Endothelial cell of umbilical vein (primary cell): ENCODE data around the gene ANP32A. TPM values are rescaled to one million over a fixed set of nuclear protein-coding genes. Genes with fewer than 3 reads are reported as not detected.

ENCODE experiments used
- BruUV-seq: library from RNA; stranded (reverse); fragments of 400-500 nt; replicated peaks from 2 replicates; lab custom pipeline; 2021; lab: Mats Ljungman, UMichigan
- CTCF ChIA-PET: fragments of 300-600, 350-600 bp; sonication (Branson Sonifier 250); formaldehyde crosslinking; loops from one replicate; lab custom pipeline; 2021; ENCODE audit warnings: antibody characterized with exemption, inconsistent platforms; lab: Charles Lee
- POLR2A ChIA-PET: fragments of 300-600, 350-600 bp; sonication (Branson Sonifier 250); formaldehyde crosslinking; loops from one replicate; lab custom pipeline; 2021; ENCODE audit warnings: antibody characterized with exemption, inconsistent platforms; lab: Charles Lee
- DNase-seq: peaks from one replicate; pipeline ENCODE4 v3.0.0-alpha.2; 2011; ENCODE audit warnings: low read depth, low spot score
- FAIRE-seq: peaks from 2 replicates; lab custom pipeline; 2011; peaks lifted over from hg19 to GRCh38; lab: Jason Lieb, UNC
- H2AFZ ChIP-seq: 2 replicates; pipeline ENCODE4 v1.6.0; 2012; ENCODE audit warnings: low read depth, low read length, control low read depth, inconsistent platforms
- H3K27ac ChIP-seq: 2 replicates; pipeline ENCODE4 v1.5.1; 2011; ENCODE audit warnings: low read depth, mild to moderate bottlenecking, control low read depth, low read length, moderate library complexity; ENCODE audit not compliant: insufficient read depth
- H3K27me3 ChIP-seq, 2 experiments: 2 replicates each; pipeline versions ENCODE4 v1.6.0 to v1.6.1; 2011; ENCODE audit warnings: low read length in 2 of 2, mixed read lengths in 1 of 2; ENCODE audit not compliant: control insufficient read depth in 2 of 2, insufficient read depth in 2 of 2
- H3K36me3 ChIP-seq, 2 experiments: 2 replicates in 1 of 2; 3 replicates in 1 of 2; pipeline ENCODE4 v1.5.1; 2011; ENCODE audit warnings: low read length in 2 of 2, mild to moderate bottlenecking in 1 of 2, moderate library complexity in 1 of 2; ENCODE audit not compliant: control insufficient read depth in 2 of 2, insufficient read depth in 2 of 2; ENCODE audit errors: extremely low read depth in 1 of 2
- H3K4me1 ChIP-seq: 3 replicates; pipeline ENCODE4 v1.5.1; 2011; ENCODE audit warnings: mild to moderate bottlenecking, low read length; ENCODE audit not compliant: control insufficient read depth, insufficient read depth; ENCODE audit errors: extremely low read depth
- H3K4me2 ChIP-seq: 2 replicates; pipeline ENCODE4 v1.6.1; 2011; ENCODE audit warnings: low read length, control low read depth, mixed read lengths; ENCODE audit not compliant: insufficient read depth
- H3K4me3 ChIP-seq, 3 experiments: fragments of 200-600 bp in 1 of 3; sonication (generic), shearing (Covaris generic) in 1 of 3; replicated peaks in 1 of 3; 2 replicates each; pipeline ENCODE4 v1.5.1; 2011 to 2016; ENCODE audit warnings: control low read depth in 3 of 3, low read length in 3 of 3, mild to moderate bottlenecking in 2 of 3, inconsistent platforms in 1 of 3, low read depth in 1 of 3, moderate library complexity in 1 of 3; ENCODE audit not compliant: insufficient read depth in 1 of 3
- H3K79me2 ChIP-seq: 2 replicates; pipeline ENCODE4 v1.6.0; 2012; ENCODE audit warnings: low read length, inconsistent platforms; ENCODE audit not compliant: control insufficient read depth, insufficient read depth
- H3K9ac ChIP-seq: replicated peaks from 2 replicates; pipeline ENCODE3; 2011; ENCODE audit warnings: low read length, control low read depth; ENCODE audit not compliant: insufficient read depth; ENCODE audit errors: extremely low read depth
- H3K9me1 ChIP-seq: replicated peaks from 3 replicates; pipeline ENCODE4 v1.6.0; 2011; ENCODE audit warnings: mild to moderate bottlenecking, low read length; ENCODE audit not compliant: control insufficient read depth, insufficient read depth; ENCODE audit errors: extremely low read depth
- H3K9me3 ChIP-seq: replicated peaks from 2 replicates; pipeline ENCODE4 v1.5.1; 2012; ENCODE audit warnings: low read length, inconsistent platforms; ENCODE audit not compliant: control insufficient read depth, insufficient read depth
- H4K20me1 ChIP-seq: replicated peaks from 2 replicates; pipeline ENCODE3; 2011; ENCODE audit warnings: mild to moderate bottlenecking, low read length; ENCODE audit not compliant: control insufficient read depth, insufficient read depth; ENCODE audit errors: extremely low read depth
- EZH2 ChIP-seq: IDR thresholded peaks from 2 replicates; pipeline ENCODE4 v1.6.1; 2012; ENCODE audit warnings: borderline replicate concordance, low read depth, mild to moderate bottlenecking, moderate library complexity, low read length, inconsistent platforms; ENCODE audit not compliant: severe bottlenecking
- FOS ChIP-seq: IDR thresholded peaks from 2 replicates; pipeline ENCODE4 v1.6.1; 2011; ENCODE audit warnings: mild to moderate bottlenecking, low read length, moderate library complexity, borderline replicate concordance; ENCODE audit not compliant: insufficient read depth
- GATA2 ChIP-seq: IDR thresholded peaks from 2 replicates; pipeline ENCODE4 v1.7.0; 2011; ENCODE audit warnings: low read depth, mild to moderate bottlenecking, moderate library complexity, mixed read lengths, low read length; ENCODE audit not compliant: insufficient read length, insufficient read depth
- JUN ChIP-seq: IDR thresholded peaks from 2 replicates; pipeline ENCODE4 v1.6.1; 2011; ENCODE audit warnings: borderline replicate concordance, low read depth; ENCODE audit not compliant: insufficient read length, insufficient read depth
- MYC ChIP-seq: IDR thresholded peaks from one replicate; pipeline ENCODE4 v1.6.1; 2011; ENCODE audit warnings: mild to moderate bottlenecking, low read depth, low read length
- POLR2A ChIP-seq: IDR thresholded peaks from 2 replicates; pipeline ENCODE4 v1.6.1; 2012; ENCODE audit warnings: low read depth, mild to moderate bottlenecking, control low read depth, low read length
- POLR2AphosphoS5 ChIP-seq: IDR thresholded peaks from 2 replicates; pipeline ENCODE4 v1.6.1; 2012; ENCODE audit warnings: low read depth, mild to moderate bottlenecking, control low read depth, low read length, moderate library complexity; ENCODE audit not compliant: insufficient read depth
- dilution Hi-C: fragments of 300-500 bp; cut with MboI; formaldehyde crosslinking; loops from one replicate; pipeline ENCODE4 v1.15.0; 2019; ENCODE audit warnings: low sequenced_read_pairs; ENCODE audit not compliant: extremely low pct_ligation_motif_present
- intact Hi-C: fragments of 100-400 bp; cut with micrococcal nuclease; formaldehyde crosslinking; loops from one replicate; pipeline ENCODE4 v1.10.0; 2022
- polyA plus RNA-seq, 4 experiments: library from polyadenylated mRNA; depleted of rRNA in 3 of 4; stranded (reverse) in 3 of 4; unstranded in 1 of 4; fragments of >200 nt; gene quantifications; 2 replicates each; pipeline versions ENCODE4 v1.2.1 to v1.2.3, GENCODE V29; 2011 to 2012; ENCODE audit warnings: missing spikeins in 1 of 4
- total RNA-seq: library from RNA; stranded (reverse); gene quantifications from 2 replicates; pipeline ENCODE4 v1.2.3, GENCODE V29; 2021
- TF ChIP-seq, protein P1 (sequence below), 2 donors: IDR thresholded peaks; 1 replicate in 1 of 2; 2 replicates in 1 of 2; pipeline ENCODE4 v1.5.1; 2011; ENCODE audit warnings: low read length in 2 of 2, mild to moderate bottlenecking in 2 of 2, moderate library complexity in 2 of 2, control low read depth in 1 of 2, inconsistent platforms in 1 of 2, low read depth in 1 of 2; ENCODE audit not compliant: insufficient read depth in 1 of 2; ENCODE audit errors: extremely low read depth in 1 of 2
- TF ChIP-seq, protein P2 (sequence below): IDR thresholded peaks from 2 replicates; pipeline ENCODE4 v1.6.1; 2011; ENCODE audit not compliant: insufficient read depth, insufficient read length

Gene ANP32A
- total and polyA plus RNA-seq, 2 donors (not counting 3 experiments of a cell fraction or from before 2014, with no cell fraction given) = 37.9 to 169 TPM

DNA sequence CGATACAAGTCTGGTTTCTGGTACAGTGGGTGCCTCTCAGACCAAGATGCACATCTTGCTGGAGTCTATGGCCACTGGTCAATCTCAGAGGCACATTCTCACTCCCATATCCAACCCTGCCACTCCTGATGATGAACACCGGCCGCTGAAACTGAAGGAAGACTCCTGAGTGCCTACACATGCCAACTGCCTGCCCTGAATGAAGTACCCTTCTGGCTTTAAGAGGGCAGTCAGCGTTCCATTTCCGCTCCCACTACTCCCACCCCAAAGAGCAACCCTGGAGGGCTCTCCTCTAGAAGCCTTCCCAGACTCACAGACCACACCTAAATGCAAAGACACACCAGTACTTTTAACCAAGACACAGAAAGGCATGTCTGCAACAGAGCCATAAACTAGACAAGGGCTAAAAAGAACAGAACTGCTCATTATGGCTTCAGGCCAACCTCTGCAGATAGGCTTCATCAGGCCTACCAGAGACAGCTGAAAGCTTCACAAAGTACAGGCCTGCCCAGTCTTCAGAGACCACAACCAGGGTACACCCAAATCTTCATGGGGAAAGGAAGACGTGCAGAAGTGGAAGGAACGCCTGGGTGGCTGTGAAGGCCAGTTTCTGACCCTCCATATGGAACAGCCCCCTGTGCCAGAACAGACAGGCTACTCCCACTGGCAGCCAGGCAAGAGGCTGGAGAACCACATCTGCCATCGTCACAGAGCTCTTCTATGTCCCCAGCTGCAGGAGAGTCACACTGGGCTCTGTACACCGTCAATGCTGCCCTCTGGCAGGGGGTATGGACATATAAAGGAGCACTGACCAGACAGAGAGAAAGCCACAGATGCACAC is 14.3 kb downstream of the ANP32A start:
- no peak for FAIRE-seq
- CTCF ChIA-PET = no interaction called here
- no TSS peak for BruUV-seq

DNA sequence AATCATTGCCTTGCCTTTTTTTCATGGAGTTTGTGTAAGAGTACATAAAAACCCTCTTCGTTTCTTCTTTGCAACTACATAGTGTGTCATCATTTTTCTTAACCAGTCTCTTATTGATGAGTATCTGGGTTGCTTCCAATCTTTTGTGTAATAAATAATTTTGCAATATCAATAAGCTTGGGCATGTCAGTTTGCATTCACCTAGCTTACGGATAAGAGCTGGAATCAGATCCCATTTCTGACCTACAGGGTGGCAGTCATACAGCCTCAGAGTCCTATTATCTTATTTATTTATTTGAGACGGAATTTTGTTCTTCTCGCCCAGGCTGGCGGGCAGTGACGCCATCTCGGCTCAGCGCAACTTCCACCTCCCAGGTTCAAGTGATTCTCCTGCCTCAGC is 18.3 kb downstream of the ANP32A start:
- ChIA-PET CTCF (interaction anchor here (1.4 kb wide), 1 partner anchor 26 kb away, joined by 3 read pairs; no protein-coding TSS in a partner anchor), POLR2A (no interaction called here)
- Histone ChIP-seq H3K4me1 (peaks cover 18% of the 10 kb centered on the region), H3K36me3 (peaks cover 2 to 5% of the 10 kb centered on the region in 2 experiments), H3K27me3 (no peaks in the 10 kb centered on the region), H4K20me1 (no peaks in the 10 kb centered on the region), H3K9me3 (no peaks in the 10 kb centered on the region), H3K9me1 (no peaks in the 10 kb centered on the region), H2AFZ (no peak overlapping the region), H3K4me3 (no peak overlapping the region), H3K27ac (no peak overlapping the region), H3K4me2 (no peak overlapping the region), H3K79me2 (peaks cover 70% of the 10 kb centered on the region), H3K9ac (no peak overlapping the region)
- BruUV-seq = no TSS peak
- no peak for DNase-seq
- intact Hi-C loops (no loop called here), dilution Hi-C loops (no loop called here)
- TF ChIP-seq POLR2AphosphoS5 (no peak), MYC (no peak), GATA2 (no peak), FOS (no peak), JUN (no peak), POLR2A (no peak), EZH2 (no peak)
- TF ChIP-seq, protein P1, sequence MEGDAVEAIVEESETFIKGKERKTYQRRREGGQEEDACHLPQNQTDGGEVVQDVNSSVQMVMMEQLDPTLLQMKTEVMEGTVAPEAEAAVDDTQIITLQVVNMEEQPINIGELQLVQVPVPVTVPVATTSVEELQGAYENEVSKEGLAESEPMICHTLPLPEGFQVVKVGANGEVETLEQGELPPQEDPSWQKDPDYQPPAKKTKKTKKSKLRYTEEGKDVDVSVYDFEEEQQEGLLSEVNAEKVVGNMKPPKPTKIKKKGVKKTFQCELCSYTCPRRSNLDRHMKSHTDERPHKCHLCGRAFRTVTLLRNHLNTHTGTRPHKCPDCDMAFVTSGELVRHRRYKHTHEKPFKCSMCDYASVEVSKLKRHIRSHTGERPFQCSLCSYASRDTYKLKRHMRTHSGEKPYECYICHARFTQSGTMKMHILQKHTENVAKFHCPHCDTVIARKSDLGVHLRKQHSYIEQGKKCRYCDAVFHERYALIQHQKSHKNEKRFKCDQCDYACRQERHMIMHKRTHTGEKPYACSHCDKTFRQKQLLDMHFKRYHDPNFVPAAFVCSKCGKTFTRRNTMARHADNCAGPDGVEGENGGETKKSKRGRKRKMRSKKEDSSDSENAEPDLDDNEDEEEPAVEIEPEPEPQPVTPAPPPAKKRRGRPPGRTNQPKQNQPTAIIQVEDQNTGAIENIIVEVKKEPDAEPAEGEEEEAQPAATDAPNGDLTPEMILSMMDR (IDR thresholded peaks at IDR 0.05; ENCODE audit: extremely low read depth in 1 of 2, insufficient read depth in 1 of 2, low read depth in 1 of 2, low read length in 2 of 2) = no peak
- TF ChIP-seq, protein P2, sequence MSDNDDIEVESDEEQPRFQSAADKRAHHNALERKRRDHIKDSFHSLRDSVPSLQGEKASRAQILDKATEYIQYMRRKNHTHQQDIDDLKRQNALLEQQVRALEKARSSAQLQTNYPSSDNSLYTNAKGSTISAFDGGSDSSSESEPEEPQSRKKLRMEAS = no peak
- FAIRE-seq = no peak

More for the DNA sequence above, 14.3 kb downstream of the ANP32A start:
- Histone ChIP-seq H3K4me3 (no peak overlapping the region), H3K27ac (no peak overlapping the region), H3K9ac (no peak overlapping the region), H3K4me2 (no peak overlapping the region), H2AFZ (no peak overlapping the region), H4K20me1 (no peaks in the 10 kb centered on the region), H3K79me2 (peaks cover 83% of the 10 kb centered on the region), H3K27me3 (no peaks in the 10 kb centered on the region), H3K9me3 (no peaks in the 10 kb centered on the region), H3K9me1 (no peaks in the 10 kb centered on the region), H3K4me1 (peaks cover 8% of the 10 kb centered on the region), H3K36me3 (peaks cover 2 to 15% of the 10 kb centered on the region in 2 experiments)
- POLR2A ChIA-PET = no interaction called here
- DNase-seq = no peak
- no peak for TF ChIP-seq POLR2AphosphoS5
- TF ChIP-seq JUN = no peak
- no peak for TF ChIP-seq FOS
- intact Hi-C loops (no loop called here), dilution Hi-C loops (no loop called here)
